Neural progenitor cell (in vitro differentiated cells): ENCODE measurements around the gene PRKCA.

Experiments
- CTCF ChIP-seq: fragments of 200-600 bp; sonication (generic); IDR thresholded peaks from 2 replicates; pipeline ENCODE4 v1.5.1; 2017; ENCODE audit warnings: antibody characterized with exemption, mild to moderate bottlenecking
- EZH2 ChIP-seq: fragments of 200-600 bp; sonication (generic); IDR thresholded peaks from 2 replicates; pipeline ENCODE4 v1.6.1; 2017; ENCODE audit warnings: antibody characterized with exemption, mild to moderate bottlenecking, moderate library complexity

GRCh38 chr17:66727634-66728570 lies 425.5 kb downstream of the PRKCA start:
- TF ChIP-seq CTCF (peak; percentile 80), EZH2 (no peak)
